ENCODE measurements around the gene CSDE1. TPM values are rescaled to one million over a fixed set of nuclear protein-coding genes. Genes with fewer than 3 reads are reported as not detected.

Gene CSDE1
- total RNA-seq, 1 donor from 2014 or later = 540 TPM

DNA sequence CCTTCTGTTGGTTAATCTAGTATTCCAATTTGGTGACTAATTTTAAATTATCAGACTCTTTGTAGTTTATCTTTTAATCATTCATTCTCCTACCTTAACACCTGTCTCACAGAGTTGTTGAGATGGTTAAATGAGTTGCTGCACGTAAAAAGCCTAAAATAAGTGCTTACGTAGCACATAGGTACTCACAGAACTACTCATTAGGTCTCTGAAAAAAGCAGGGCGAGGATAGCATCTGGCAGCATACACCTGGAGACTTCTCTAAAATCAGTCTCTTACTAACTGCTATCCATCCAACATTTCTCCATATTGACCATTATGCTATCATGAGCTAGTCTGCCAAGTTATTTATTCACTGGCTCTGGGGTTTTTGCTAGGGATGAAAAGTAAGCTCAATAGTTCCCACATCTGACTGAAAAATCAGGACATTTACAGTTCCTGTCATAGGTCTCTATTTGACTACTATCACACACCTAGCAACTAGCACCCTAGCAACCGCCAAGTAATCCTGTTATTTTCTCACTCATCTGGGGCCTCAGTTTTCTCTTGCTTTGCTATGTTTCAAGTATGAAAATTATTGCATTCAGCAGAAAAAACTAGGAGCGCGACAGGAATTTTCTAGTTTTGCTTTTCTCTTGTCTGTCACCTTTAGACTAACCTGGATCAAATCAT lies 11.2 kb downstream of the CSDE1 start:
- TF ChIP-seq, protein P1, sequence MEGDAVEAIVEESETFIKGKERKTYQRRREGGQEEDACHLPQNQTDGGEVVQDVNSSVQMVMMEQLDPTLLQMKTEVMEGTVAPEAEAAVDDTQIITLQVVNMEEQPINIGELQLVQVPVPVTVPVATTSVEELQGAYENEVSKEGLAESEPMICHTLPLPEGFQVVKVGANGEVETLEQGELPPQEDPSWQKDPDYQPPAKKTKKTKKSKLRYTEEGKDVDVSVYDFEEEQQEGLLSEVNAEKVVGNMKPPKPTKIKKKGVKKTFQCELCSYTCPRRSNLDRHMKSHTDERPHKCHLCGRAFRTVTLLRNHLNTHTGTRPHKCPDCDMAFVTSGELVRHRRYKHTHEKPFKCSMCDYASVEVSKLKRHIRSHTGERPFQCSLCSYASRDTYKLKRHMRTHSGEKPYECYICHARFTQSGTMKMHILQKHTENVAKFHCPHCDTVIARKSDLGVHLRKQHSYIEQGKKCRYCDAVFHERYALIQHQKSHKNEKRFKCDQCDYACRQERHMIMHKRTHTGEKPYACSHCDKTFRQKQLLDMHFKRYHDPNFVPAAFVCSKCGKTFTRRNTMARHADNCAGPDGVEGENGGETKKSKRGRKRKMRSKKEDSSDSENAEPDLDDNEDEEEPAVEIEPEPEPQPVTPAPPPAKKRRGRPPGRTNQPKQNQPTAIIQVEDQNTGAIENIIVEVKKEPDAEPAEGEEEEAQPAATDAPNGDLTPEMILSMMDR (IDR thresholded peaks at IDR 0.05) = no peak
- Mint-ChIP-seq H3K4me1 (ENCODE audit: low read depth) (peaks cover 43% of the 10 kb centered on the region), H3K27ac (ENCODE audit: unreplicated experiment) (no peak overlapping the region), H3K36me3 (ENCODE audit: low read depth) (peaks cover 13% of the 10 kb centered on the region), H3K27me3 (ENCODE audit: low read depth) (no peaks in the 10 kb centered on the region), H3K9me3 (ENCODE audit: low read depth) (no peaks in the 10 kb centered on the region), H3K4me3 (ENCODE audit: unreplicated experiment) (no peak overlapping the region)
- DNase-seq (ENCODE audit: low spot score) = no peak

DNA sequence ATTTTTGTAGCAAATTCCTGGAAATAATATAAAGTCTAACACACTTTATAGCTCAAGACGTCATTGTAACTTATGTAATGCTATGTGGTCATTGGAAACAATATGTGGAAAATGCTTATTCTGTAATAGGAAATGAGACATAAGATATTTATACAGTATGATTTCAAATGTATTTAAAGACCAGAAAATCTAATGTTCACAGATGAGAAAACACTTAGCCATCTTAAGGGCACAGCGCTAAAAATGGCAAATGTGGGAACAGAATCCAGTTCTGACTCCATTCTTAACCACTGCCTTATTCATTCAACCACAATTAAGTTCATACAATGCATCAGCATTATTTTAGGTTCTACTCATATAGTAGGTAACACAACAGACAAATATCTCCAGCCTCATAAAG lies 12.5 kb downstream of the CSDE1 start:
- TF ChIP-seq, protein P1 (IDR thresholded peaks at IDR 0.05) = no peak
- H3K4me3 Mint-ChIP-seq (ENCODE audit: unreplicated experiment) = no peak overlapping the region
- H3K27ac Mint-ChIP-seq (ENCODE audit: unreplicated experiment) = peak overlapping the region; percentile 72
- peaks cover 17% of the 10 kb centered on the region for H3K36me3 Mint-ChIP-seq (ENCODE audit: low read depth)
- H3K9me3 Mint-ChIP-seq (ENCODE audit: low read depth) = no peaks in the 10 kb centered on the region
- no peak for DNase-seq (ENCODE audit: low spot score)
- H3K27me3 Mint-ChIP-seq (ENCODE audit: low read depth) = no peaks in the 10 kb centered on the region
- peaks cover 30% of the 10 kb centered on the region for H3K4me1 Mint-ChIP-seq (ENCODE audit: low read depth)

DNA sequence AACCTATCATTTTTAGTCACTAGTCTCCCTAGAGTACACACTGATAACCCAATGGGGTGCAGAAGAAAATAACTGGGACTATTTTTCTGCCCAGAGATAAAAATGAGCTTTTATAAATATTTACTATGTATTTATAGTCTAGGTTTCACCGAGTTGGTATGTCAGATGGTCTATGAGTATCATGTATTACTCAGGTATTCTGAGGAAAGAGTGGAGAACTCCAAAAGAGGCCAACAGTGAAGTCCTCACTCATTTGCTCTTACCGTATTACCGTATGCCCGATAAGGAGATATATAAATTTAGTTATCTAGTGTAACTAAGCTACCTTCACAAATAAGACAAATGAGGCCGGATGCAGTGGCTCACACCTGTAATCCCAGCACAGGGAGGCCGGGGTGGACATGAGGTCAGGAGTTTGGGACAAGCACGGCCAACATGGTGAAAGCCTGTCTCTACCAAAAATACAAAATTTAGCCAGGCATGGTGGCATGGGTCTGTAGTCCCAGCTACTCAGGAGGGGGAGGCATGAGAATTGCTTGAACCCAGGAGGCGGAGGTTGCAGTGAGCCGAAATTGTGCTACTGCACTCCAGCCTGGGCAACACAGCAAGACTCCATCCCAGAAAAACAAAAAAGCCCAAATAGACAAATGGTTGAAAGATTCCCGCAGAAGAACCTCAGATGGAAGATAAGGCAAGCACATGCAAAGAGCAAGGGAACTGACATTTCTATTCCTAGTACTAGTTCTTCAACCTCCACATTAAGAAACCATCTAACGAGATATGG lies 15.6 kb downstream of the CSDE1 start:
- TF ChIP-seq, protein P1 (IDR thresholded peaks at IDR 0.05) = no peak
- H3K4me1 Mint-ChIP-seq (ENCODE audit: low read depth) = peaks cover 15% of the 10 kb centered on the region
- H3K27ac Mint-ChIP-seq (ENCODE audit: unreplicated experiment) = no peak overlapping the region
- no peaks in the 10 kb centered on the region for H3K9me3 Mint-ChIP-seq (ENCODE audit: low read depth)
- peaks cover 11% of the 10 kb centered on the region for H3K36me3 Mint-ChIP-seq (ENCODE audit: low read depth)
- no peak for DNase-seq (ENCODE audit: low spot score)
- H3K27me3 Mint-ChIP-seq (ENCODE audit: low read depth) = no peaks in the 10 kb centered on the region
- H3K4me3 Mint-ChIP-seq (ENCODE audit: unreplicated experiment) = no peak overlapping the region

DNA sequence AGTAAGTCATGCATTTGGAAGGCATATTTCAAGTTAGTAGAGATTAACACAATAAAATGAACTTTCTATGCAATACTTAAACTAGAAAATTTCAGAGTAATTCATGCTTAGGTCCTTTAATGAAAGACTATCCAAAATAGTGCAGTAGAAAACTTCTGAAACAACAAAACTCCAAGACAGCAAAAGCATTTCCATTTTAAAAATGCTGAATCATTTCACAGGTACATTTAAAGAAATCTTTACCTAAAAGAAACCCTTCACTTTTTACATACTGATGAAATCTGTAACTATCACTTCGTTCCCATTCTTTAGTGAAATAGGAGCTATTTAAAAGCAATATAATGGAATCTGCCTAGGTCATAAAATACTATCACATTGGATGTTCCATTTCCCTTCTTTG lies 17.5 kb downstream of the CSDE1 start:
- peaks cover 25% of the 10 kb centered on the region for H3K36me3 Mint-ChIP-seq (ENCODE audit: low read depth)
- no peaks in the 10 kb centered on the region for H3K27me3 Mint-ChIP-seq (ENCODE audit: low read depth)
- TF ChIP-seq, protein P1 (IDR thresholded peaks at IDR 0.05) = no peak

DNA sequence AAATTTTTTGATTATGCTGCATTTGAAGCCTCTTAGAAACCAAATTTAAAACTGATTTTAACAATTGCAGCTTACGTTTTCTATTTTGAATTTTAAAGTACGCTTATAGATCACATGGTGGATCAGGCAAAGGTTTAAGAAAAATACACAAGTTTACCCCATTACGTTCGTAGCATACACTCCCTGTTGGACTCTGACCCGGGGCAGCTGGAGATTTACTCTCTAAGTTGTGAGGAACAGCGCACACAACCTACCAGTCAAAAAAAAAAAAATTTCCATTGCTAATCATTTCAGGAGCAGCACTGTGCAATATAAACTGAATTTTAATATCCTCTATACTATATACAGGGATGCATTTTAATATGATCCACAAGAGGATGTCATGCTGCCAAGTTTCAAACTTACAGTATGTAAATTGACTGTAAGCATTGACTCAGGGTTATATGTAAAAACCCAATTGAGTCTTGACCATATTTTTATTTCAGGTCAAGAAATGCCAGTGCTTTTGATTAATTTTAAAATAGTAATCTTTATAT lies 20.4 kb downstream of the CSDE1 start:
- H3K9me3 Mint-ChIP-seq (ENCODE audit: low read depth) = no peaks in the 10 kb centered on the region
- TF ChIP-seq, protein P1 (IDR thresholded peaks at IDR 0.05) = no peak
- DNase-seq (ENCODE audit: low spot score) = no peak
- H3K4me1 Mint-ChIP-seq (ENCODE audit: low read depth) = no peaks in the 10 kb centered on the region
- H3K4me3 Mint-ChIP-seq (ENCODE audit: unreplicated experiment) = no peak overlapping the region
- peaks cover 37% of the 10 kb centered on the region for H3K36me3 Mint-ChIP-seq (ENCODE audit: low read depth)
- H3K27ac Mint-ChIP-seq (ENCODE audit: unreplicated experiment) = no peak overlapping the region
- no peaks in the 10 kb centered on the region for H3K27me3 Mint-ChIP-seq (ENCODE audit: low read depth)

More for the DNA sequence above, 17.5 kb downstream of the CSDE1 start:
- no peak overlapping the region for H3K27ac Mint-ChIP-seq (ENCODE audit: unreplicated experiment)
- H3K4me3 Mint-ChIP-seq (ENCODE audit: unreplicated experiment) = no peak overlapping the region
- no peaks in the 10 kb centered on the region for H3K9me3 Mint-ChIP-seq (ENCODE audit: low read depth)
- peaks cover 5% of the 10 kb centered on the region for H3K4me1 Mint-ChIP-seq (ENCODE audit: low read depth)
- DNase-seq (ENCODE audit: low spot score) = no peak
